HepG2 (cell line): ENCODE data around the gene GSTM1. TPM values are rescaled to one million over a fixed set of nuclear protein-coding genes. Genes with fewer than 3 reads are reported as not detected.

Experiments
- CENPX ChIP-seq: sonication (generic); formaldehyde crosslinking; IDR thresholded peaks from 2 replicates; pipeline ENCODE4 v1.9.0; 2021; ENCODE audit warnings: mild to moderate bottlenecking, missing genetic modification reagents, moderate library complexity
- FOSL2 ChIP-seq: sonication (generic); formaldehyde crosslinking; IDR thresholded peaks from 2 replicates; pipeline ENCODE4 v1.4.0; 2020; ENCODE audit warnings: missing genetic modification reagents
- FOXA3 ChIP-seq: IDR thresholded peaks from 2 replicates; pipeline ENCODE4 v1.6.1; 2016; ENCODE audit warnings: missing genetic modification reagents, missing compliant biosample characterization
- HNRNPUL1 ChIP-seq: fragments of 200-400 bp; formaldehyde crosslinking; IDR thresholded peaks from 2 replicates; pipeline ENCODE4 v1.6.1; 2017; ENCODE audit warnings: low read depth, mild to moderate bottlenecking, low read length, moderate library complexity
- PHF21A ChIP-seq: sonication (generic); formaldehyde crosslinking; IDR thresholded peaks from 2 replicates; pipeline ENCODE4 v1.5.0; 2020; ENCODE audit warnings: mild to moderate bottlenecking, missing genetic modification reagents
- SKI ChIP-seq: fragments of 450-650 bp; IDR thresholded peaks from one replicate; pipeline ENCODE4 v1.6.1; 2018; ENCODE audit warnings: mild to moderate bottlenecking; ENCODE audit not compliant: partially characterized antibody
- SMYD3 ChIP-seq: sonication (generic); formaldehyde crosslinking; IDR thresholded peaks from 2 replicates; pipeline ENCODE4 v1.8.1; 2023; ENCODE audit warnings: mild to moderate bottlenecking, missing genetic modification reagents
- ZBTB20 ChIP-seq: sonication (generic); formaldehyde crosslinking; IDR thresholded peaks from 2 replicates; pipeline ENCODE4 v1.8.1; 2023; ENCODE audit warnings: missing genetic modification reagents, low read depth, mild to moderate bottlenecking, borderline replicate concordance
- ZNF124 ChIP-seq: sonication (generic); formaldehyde crosslinking; IDR thresholded peaks from 2 replicates; pipeline ENCODE4 v1.4.0; 2020; ENCODE audit warnings: missing genetic modification reagents
- ZNF337 ChIP-seq: sonication (generic); formaldehyde crosslinking; IDR thresholded peaks from 2 replicates; pipeline ENCODE4 v1.5.1; 2020; ENCODE audit warnings: missing genetic modification reagents, low read depth, mild to moderate bottlenecking, borderline replicate concordance
- ZNF367 ChIP-seq: sonication (generic); formaldehyde crosslinking; IDR thresholded peaks from 2 replicates; pipeline ENCODE4 v1.4.0; 2020; ENCODE audit warnings: missing genetic modification reagents, borderline replicate concordance
- ZNF382 ChIP-seq: sonication (generic); formaldehyde crosslinking; IDR thresholded peaks from 2 replicates; pipeline ENCODE4 v1.5.0; 2020; ENCODE audit warnings: missing genetic modification reagents, mild to moderate bottlenecking, borderline replicate concordance
- ZNF503 ChIP-seq: sonication (generic); formaldehyde crosslinking; IDR thresholded peaks from 2 replicates; pipeline ENCODE4 v1.4.0; 2020; ENCODE audit warnings: missing genetic modification reagents
- polyA plus RNA-seq, 8 experiments: library from polyadenylated mRNA; depleted of rRNA in 3 of 8; stranded (reverse) in 7 of 8; unstranded in 1 of 8; fragments of >200 nt; fragmentation: Illumina TruSeq in 4 of 8; extraction: Trizol in 4 of 8; gene quantifications; 2 replicates each; pipeline versions ENCODE4 v1.2.1 to v1.2.3, GENCODE V29; 2011 to 2016; ENCODE audit warnings: low read depth in 4 of 8, missing spikeins in 1 of 8, mixed read lengths in 1 of 8; ENCODE audit not compliant: insufficient read depth in 1 of 8
- total RNA-seq, 5 experiments: library from RNA; depleted of rRNA; stranded (reverse); fragments of >200 nt; fragmentation: Illumina TruSeq; extraction: Trizol; gene quantifications; 2 replicates each; pipeline ENCODE4 v1.2.3, GENCODE V29; 2016; ENCODE audit warnings: low read depth in 1 of 5
- TF ChIP-seq, protein P1 (sequence below): sonication (generic); formaldehyde crosslinking; IDR thresholded peaks from 2 replicates; pipeline ENCODE4 v1.5.0; 2020; ENCODE audit warnings: mild to moderate bottlenecking, missing genetic modification reagents
- TF ChIP-seq, protein P2 (sequence below): sonication (generic); formaldehyde crosslinking; IDR thresholded peaks from 2 replicates; pipeline ENCODE4 v1.5.0; 2020; ENCODE audit warnings: missing genetic modification reagents, mild to moderate bottlenecking, borderline replicate concordance
- TF ChIP-seq, protein P3 (sequence below): sonication (generic); formaldehyde crosslinking; IDR thresholded peaks from 2 replicates; pipeline ENCODE4 v1.9.0; 2021; ENCODE audit warnings: missing genetic modification reagents, mild to moderate bottlenecking, borderline replicate concordance

Gene GSTM1
- total and polyA plus RNA-seq, 2 of the 13 experiments (the other 11 are each of a cell fraction or from before 2014, with no cell fraction given) = 0.42 TPM; not detected in 1

GRCh38 chr1:109739738-109740614 lies 52.4 kb downstream of the GSTM1 start (continued):
- TF ChIP-seq FOXA3 (peak; percentile 21; the same call in 1 of the 2 replicates), SMYD3 (CRISPR knock-in tag) (no peak), ZNF367 (CRISPR knock-in tag) (no peak), SKI (no peak), ZBTB20 (CRISPR knock-in tag) (no peak), FOSL2 (CRISPR knock-in tag) (no peak; the same call in 1 of the 2 replicates), CENPX (CRISPR knock-in tag) (no peak), ZNF337 (CRISPR knock-in tag) (no peak), ZNF382 (CRISPR knock-in tag) (no peak), HNRNPUL1 (no peak), ZNF503 (CRISPR knock-in tag) (no peak), PHF21A (no peak), ZNF124 (0 out of 2 replicates have a peak, but pooled peaks have one; percentile 75)
- TF ChIP-seq, protein P1, sequence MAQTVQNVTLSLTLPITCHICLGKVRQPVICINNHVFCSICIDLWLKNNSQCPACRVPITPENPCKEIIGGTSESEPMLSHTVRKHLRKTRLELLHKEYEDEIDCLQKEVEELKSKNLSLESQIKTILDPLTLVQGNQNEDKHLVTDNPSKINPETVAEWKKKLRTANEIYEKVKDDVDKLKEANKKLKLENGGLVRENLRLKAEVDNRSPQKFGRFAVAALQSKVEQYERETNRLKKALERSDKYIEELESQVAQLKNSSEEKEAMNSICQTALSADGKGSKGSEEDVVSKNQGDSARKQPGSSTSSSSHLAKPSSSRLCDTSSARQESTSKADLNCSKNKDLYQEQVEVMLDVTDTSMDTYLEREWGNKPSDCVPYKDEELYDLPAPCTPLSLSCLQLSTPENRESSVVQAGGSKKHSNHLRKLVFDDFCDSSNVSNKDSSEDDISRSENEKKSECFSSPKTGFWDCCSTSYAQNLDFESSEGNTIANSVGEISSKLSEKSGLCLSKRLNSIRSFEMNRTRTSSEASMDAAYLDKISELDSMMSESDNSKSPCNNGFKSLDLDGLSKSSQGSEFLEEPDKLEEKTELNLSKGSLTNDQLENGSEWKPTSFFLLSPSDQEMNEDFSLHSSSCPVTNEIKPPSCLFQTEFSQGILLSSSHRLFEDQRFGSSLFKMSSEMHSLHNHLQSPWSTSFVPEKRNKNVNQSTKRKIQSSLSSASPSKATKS = no peak
- TF ChIP-seq, protein P2, sequence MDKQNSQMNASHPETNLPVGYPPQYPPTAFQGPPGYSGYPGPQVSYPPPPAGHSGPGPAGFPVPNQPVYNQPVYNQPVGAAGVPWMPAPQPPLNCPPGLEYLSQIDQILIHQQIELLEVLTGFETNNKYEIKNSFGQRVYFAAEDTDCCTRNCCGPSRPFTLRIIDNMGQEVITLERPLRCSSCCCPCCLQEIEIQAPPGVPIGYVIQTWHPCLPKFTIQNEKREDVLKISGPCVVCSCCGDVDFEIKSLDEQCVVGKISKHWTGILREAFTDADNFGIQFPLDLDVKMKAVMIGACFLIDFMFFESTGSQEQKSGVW (CRISPR knock-in tag) = no peak
- TF ChIP-seq, protein P3, sequence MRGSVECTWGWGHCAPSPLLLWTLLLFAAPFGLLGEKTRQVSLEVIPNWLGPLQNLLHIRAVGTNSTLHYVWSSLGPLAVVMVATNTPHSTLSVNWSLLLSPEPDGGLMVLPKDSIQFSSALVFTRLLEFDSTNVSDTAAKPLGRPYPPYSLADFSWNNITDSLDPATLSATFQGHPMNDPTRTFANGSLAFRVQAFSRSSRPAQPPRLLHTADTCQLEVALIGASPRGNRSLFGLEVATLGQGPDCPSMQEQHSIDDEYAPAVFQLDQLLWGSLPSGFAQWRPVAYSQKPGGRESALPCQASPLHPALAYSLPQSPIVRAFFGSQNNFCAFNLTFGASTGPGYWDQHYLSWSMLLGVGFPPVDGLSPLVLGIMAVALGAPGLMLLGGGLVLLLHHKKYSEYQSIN = no peak
